HG03175 (cell line): ENCODE data around the gene MUSK.

Experiments
- ATAC-seq: cut with Tn5 transposase; IDR thresholded peaks from one replicate; pipeline ENCODE4 v1.9.1; 2021; ENCODE audit warnings: mild to moderate bottlenecking, moderate library complexity; ENCODE audit not compliant: unreplicated experiment

The MUSK gene

DNA sequence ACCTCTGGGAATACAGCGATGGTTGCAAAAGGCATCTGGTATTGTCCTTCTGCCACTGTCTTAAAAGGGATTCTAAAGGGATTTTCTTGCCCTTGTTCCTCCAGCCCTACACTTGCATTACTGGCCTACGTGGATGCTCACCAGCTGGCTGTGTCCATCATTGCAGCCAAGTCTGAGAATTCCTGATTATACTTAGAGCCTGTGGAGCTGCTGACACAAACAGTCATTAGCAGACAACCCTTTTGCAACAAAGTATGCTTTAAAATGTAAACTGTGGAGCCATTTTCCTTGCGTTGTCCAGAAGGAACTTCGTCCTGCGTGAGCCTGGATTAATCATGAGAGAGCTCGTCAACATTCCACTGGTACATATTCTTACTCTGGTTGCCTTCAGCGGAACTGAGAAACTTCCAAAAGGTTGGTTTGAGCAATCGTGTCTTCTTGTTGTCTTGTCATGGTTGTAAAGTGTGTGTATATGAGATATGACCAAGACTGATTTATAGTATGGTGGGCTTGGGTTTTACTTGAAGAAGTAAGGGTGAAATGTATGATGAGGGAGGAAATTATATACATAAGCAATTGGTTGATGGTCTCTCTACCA is at the start of gene MUSK:
Gene MUSK (plus strand): TSS at position 222 of the 598 bp plus-strand sequence. CDS start 114 bp downstream, at position 336.
- ATAC-seq, result no peak

- ATAC-seq, result no peak
Measured at GRCh38 chr9:110619831-110620230, 48.8 kb upstream of the MUSK start.

GRCh38 chr9:110620726-110621125 is 47.9 kb upstream of the MUSK start:
- no peak for ATAC-seq

GRCh38 chr9:110622368-110622767 is 46.2 kb upstream of the MUSK start:
- no peak for ATAC-seq

- no peak for ATAC-seq
Measured at GRCh38 chr9:110623462-110624025, 45.0 kb upstream of the MUSK start.

DNA sequence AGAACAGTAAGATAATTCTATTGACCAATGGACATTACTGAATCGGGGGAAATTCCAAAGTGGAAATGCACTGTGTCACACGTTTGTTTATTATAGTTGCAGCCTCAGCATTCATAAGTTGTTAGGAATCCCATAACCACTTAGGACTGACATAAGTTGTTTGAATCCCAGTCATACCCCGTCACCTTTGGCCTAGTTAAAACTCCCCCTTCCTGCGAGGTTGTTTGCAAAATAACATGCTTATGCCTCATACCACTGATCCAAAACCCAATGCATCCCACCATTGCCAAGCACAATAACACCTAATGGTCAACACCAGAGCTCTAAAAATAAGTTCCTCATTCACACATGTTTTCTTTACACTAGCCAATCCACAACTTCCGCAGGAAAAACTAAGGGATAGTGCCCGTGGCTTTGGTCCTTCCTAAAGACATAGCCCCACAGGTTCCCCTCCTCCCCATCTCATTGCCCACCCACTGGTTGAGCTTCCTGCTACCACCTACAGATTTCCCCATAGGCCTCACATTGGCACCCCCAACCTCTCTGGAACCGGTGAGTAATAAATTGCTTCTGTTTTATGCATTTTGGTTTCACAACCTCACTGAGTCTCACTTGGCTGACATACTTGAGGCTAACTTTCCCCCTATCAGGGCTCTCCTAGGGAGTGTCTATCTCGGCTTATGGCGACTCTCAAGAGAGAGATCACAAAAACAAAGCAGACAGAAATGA is 42.3 kb upstream of the MUSK start:
- peak; percentile 97 for ATAC-seq

DNA sequence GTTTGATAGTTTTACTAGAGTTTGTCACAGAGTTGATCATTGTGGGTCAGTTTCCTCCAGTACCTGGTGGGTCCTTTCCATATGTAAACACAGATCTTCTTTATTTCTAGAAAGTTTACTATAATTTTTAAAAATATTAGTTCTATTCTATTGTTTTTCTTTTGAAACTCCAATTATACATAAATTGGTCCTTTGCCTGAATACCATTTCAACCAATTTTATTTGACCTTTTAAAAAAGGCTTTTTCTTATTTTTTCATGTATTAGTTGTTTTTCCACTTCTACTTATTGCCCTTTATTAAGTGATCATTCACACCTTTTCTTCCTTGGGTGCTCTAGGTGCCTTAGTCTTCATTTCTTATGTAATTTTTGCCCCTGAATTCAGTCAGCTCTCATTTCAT is 33.0 kb upstream of the MUSK start:
- ATAC-seq, result no peak

DNA sequence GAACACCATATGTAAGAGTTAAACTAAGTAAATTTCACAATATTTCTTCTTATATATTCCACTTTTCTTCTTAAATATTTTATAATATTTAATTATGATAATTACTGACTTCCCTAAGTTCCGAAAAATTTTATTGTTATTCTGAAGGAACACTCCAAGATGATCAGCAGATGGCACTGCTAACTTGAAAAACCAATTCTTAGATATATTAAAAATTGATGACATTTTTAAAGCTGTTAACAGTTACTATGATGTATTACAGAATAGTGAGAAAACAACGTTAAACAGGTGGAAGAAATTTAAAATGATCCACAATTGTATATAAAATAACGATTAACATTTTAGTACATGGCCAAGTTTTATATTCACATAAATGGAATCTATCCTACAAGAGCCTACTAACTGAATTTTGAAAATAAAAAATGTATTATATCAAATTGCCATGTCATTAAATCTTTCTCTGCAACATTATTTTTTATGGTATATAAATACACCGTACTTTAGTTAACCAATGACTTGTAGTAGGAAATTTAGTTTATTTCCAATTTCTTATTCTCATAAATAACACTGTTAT is 30.1 kb upstream of the MUSK start:
- ATAC-seq, result no peak

GRCh38 chr9:110640736-110641135 is 27.9 kb upstream of the MUSK start:
- no peak for ATAC-seq

GRCh38 chr9:110641293-110641692 is 27.3 kb upstream of the MUSK start:
- ATAC-seq, result no peak

- ATAC-seq, result no peak
Measured at GRCh38 chr9:110648696-110649095, 19.9 kb upstream of the MUSK start.

DNA sequence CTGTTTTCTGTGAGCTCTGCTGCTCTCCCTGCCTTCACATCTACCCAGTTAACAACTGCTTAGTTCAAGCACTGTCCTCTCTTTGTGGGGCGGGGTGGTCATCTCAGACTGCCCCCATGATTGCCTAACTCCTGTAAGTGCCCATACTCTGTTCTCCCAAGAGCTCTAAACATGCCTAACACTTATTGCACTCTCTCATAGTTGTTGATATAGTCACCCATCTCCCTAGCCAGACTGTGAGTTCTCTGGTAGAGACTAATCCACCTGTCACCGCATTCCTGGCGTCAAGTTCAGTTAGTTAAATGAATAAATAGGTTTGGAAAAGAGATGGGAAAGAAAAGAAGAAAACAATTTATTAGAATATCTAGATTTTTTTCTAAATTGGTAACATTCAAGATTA is 18.3 kb upstream of the MUSK start:
- no peak for ATAC-seq

DNA sequence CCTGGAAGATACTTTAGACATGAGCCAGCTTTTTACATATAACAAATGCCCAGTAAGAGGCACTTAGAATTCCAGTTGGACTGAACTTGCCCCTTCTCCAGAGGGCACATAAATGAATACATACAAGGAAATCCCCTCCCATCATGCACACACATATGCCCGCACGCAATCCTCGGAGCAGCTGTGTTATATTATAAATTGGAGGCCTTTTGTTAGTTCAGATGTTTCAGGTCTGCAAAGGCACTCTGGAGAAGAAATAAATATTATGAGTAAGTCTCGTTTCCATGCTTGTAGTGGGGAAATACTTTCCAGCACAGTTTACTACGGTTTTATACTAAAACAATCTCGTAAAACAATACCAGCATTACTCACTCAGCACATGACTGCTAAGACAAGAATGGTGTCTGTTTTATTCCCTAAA is 17.6 kb upstream of the MUSK start:
- no peak for ATAC-seq

- ATAC-seq, result no peak
Measured at GRCh38 chr9:110655754-110656641, 12.6 kb upstream of the MUSK start.

DNA sequence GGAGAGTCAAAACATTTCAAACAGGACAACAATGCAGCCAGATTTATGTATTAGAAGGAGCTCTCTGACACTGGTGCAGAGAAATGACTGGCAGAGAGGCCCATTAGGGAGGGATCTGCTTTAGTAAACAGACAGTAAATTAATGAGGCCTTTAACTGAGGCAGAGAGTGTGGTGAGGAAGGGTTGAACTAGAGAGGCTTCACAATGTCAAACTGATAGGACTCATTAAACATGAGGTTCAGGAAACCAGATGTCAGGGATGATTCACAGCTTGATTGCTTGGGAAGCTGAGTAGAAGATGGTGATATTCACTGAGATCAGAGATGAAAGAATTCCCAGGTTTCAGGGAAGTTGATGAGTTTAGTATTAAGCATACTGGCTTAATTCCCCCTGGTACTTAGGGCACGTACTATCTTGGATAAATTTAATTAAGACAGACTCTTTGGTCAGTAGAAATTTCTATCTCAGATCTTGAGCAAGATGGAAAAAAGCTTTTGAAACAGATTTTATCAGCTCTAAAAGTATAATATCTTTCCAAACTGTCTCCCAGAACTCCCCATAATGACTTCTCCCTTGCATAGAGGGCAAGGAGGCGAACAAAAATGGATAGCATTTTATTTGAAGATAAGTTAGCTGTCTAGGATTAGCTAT is 8.6 kb upstream of the MUSK start:
- no peak for ATAC-seq

- ATAC-seq, result no peak
Measured at GRCh38 chr9:110669433-110669832, 842 bp downstream of the MUSK start.

- no peak for ATAC-seq
Measured at GRCh38 chr9:110671849-110672248, 3.3 kb downstream of the MUSK start.

DNA sequence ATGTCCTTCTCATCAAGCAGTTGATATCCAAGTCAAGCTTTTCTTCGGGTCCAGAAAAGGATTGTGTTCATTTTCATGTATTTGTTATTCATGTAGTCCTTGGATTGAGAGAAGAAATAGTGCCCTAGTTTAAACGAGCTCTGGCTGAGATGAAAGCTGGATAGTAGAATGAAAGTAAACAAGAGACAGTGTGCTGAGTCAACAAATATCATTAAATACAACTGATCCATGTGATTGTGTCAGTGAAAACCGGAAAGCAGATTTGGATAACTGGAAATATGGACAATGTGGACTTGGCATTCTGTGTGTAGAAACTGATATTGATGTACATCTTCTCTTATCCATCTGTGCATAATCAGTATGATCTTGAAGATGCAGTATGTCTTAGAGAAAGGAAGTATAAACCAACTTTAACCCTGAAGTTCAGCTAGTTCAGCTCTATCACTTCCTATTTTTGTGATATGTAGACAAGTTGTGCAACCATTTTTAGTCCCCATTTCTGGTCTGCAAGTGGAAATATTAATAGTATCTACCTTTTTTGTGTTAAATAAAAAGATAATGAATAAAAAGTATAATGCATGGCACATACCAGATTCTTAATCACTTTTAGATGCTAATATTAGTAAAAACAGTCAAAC is 4.4 kb downstream of the MUSK start:
- no peak for ATAC-seq

DNA sequence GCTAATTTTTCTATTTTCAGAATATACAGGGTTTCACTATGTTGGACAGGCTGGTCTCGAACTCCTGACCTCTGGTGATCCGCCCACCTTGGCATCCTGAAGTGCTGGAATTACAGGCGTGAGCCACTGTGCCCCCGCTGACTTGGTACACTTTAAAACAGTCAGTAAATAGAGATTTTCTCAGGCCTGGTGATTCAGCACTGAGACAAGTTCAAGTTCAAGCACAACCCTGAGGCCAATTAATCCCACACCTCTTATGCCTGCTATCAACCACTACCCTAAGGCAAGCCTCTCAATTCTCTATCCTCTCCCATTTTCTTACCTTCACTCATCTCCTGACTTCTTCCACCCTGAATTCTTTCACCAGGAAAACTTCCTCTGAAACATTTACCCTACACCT is 18.9 kb downstream of the MUSK start:
- ATAC-seq, result no peak

GRCh38 chr9:110688329-110688728 is 19.7 kb downstream of the MUSK start:
- no peak for ATAC-seq
